Embryonic facial prominence (tissue), 1 donor: ENCODE measurements around the gene INPP4A.

Experiments
- DNase-seq: peaks from one replicate; pipeline ENCODE4 v3.0.0-alpha.2; 2016; ENCODE audit errors: extremely low spot score

The INPP4A gene

GRCh38 chr2:98494699-98495098 lies 50.0 kb downstream of the INPP4A start:
- DNase-seq: no peak

DNA sequence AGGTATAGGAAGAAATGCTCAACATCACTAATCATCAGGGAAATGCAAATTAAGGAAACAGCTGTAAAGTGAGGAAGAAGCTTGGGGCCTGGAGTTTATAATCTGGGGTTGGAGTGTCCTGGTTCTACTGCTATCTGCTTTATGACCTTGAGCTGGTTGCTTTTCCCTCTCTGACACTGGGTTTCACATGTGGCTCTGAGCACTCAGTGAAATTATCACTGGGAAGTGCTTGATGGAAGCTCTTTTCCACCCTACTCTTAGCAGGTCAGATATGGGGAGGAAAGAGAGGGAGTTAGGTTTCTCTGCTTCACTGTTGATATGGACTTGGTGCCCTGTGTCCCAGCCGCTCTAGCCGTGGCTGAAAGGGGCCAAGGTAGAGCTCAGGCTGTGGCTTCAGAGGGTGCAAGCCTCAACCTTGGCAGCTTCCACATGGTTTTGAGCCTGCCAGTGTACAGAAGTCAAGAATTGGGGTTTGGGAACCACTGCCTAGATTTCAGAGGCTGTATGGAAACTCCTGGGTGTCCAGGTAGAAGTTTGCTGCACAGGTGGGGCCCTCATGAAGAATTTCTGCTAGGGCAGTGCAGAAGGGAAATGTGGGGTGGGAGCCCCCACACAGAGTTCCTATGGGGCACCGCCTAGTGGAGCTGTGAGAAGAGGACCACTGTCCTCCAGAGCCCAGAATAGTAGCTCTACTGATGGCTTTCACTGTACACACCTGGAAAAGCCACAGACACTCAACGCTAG lies 52.3 kb downstream of the INPP4A start:
- DNase-seq: no peak

- no peak for DNase-seq
Measured at GRCh38 chr2:98498703-98499440, 54.2 kb downstream of the INPP4A start.

GRCh38 chr2:98500561-98500960 lies 55.9 kb downstream of the INPP4A start:
- no peak for DNase-seq

DNA sequence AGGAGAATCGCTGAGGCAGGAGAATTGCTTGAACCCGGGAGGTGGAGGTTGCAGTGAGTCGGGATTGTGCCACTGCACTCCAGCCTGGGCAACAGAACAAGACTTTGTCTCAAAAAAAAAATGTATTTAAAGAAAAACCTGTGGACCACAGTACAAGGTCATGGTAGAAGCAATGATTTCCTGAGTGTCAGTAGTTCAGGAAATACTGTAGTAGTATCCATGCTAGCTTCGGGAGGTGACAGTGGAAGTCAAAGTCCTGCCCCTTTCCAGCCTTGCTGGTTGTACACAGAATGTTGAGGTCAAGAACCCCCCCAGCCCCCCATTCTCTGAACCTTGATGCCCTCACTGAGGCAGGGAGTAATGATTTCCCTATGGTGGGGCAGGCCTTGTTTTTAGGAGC lies 56.6 kb downstream of the INPP4A start:
- DNase-seq: no peak

- DNase-seq: no peak
Measured at GRCh38 chr2:98501876-98502275, 57.2 kb downstream of the INPP4A start.

GRCh38 chr2:98502556-98503335 lies 58.1 kb downstream of the INPP4A start:
- no peak for DNase-seq

GRCh38 chr2:98503481-98504105 lies 58.9 kb downstream of the INPP4A start:
- DNase-seq: no peak

- no peak for DNase-seq
Measured at GRCh38 chr2:98504381-98505109, 59.9 kb downstream of the INPP4A start.

GRCh38 chr2:98505311-98505808 lies 60.7 kb downstream of the INPP4A start:
- DNase-seq: no peak

- DNase-seq: no peak
Measured at GRCh38 chr2:98505971-98506664, 61.5 kb downstream of the INPP4A start.

DNA sequence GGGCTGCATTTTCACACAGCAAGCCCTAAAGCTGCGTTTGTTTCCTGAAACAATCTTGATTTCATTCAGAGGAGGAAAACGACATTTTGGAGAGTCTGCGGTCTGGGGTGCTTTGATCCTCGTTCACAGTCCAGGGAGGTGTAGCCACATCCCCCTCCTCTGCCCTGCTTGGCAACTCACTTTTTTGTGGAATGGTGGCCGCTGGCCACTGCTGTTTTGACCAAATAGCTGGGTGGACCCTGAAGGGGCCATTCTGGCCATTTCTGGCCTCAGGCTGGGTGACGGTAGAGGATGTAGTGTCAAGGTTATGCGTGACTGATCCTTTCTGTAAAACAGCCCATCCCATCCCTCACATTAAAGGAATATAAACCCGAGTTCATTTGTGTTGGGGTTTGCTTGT lies 62.2 kb downstream of the INPP4A start:
- no peak for DNase-seq

- no peak for DNase-seq
Measured at GRCh38 chr2:98507461-98507860, 62.8 kb downstream of the INPP4A start.

DNA sequence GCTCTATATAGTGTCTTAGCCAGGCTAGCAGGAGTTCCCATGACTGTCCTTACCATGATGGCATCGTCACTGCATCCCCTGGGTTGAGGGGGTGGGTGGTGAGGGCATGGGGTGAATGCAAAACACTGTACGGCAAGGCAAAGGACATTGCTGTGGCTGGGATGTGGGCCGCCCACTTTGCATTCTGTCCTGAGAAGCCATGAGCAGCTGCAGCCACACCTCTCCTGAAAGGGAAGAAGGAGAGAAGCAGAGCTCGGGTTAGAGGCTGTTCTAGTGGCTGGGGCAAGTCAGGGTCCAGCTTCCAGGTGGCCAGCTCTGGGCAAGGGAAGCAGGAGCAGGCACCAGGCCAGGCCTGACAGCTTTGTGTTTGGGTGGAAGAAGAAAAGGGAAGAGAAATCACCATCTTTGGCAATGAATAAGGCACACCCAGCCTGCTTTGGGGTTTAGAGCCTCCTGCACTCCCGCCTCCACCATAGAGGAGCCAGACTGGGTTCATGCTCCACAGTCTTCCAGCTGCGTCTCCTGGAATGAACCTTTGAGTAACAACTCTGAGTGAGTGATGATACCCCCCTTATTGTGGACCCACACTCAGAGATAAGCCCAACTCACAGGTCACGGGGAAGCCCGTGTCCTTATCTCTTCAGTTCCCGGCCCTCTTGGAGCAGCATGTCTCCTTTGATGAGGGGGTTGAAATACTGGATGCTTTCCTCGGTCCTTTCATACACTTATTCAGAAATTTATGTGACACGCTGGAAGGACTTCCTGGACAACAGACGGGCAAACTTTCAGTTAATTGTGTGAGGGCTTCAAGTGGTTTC lies 63.4 kb downstream of the INPP4A start:
- no peak for DNase-seq

- DNase-seq: no peak
Measured at GRCh38 chr2:98508709-98509066, 64.0 kb downstream of the INPP4A start.

DNA sequence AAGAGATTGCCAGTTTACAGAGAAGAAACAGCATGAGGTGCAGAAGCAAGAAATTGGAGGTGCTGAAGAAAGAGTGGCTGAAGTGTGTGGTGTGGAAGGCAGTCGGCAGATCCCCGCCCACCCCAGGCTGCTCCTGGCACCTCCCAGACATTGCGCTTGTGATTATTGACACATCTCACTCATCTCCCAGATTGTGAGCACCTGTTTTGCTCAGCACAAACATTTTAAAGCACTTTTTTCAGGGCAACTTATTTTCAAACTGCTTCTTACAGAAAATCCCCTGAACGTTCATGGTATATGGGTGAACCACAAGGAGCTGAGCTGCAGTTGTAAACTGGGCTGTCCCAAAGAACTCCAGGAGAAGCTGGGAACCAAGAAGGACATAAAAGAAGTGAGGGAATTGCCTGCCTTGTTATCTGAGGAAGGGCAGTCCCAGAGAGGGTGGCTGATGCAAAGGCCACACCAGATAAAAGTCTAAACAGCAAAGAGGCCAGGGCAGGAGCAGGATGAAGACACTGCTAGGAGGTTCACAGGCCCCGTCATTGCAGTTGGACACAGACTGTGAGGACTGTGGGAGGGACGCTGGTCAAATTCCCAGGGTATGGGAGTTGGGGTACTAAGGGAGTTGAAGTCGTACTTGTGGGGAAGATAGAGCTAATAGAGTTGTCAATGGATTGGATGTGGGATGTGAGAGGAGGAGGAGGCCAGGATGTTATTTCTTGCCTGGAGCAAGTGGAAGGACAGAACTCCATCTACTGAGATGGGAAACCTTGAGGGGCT lies 65.1 kb downstream of the INPP4A start:
- no peak for DNase-seq

- no peak for DNase-seq
Measured at GRCh38 chr2:98510322-98510662, 65.6 kb downstream of the INPP4A start.

GRCh38 chr2:98511981-98512380 lies 67.3 kb downstream of the INPP4A start:
- no peak for DNase-seq

- no peak for DNase-seq
Measured at GRCh38 chr2:98512699-98513098, 68.0 kb downstream of the INPP4A start.
